ENCODE measurements around the gene VGLL1.

VGLL1 gene

GRCh38 chrX:136531951-136532350, at the start of gene VGLL1:
VGLL1 (plus strand) TSS chrX:136532215; CDS start chrX:136536021, 3,806 bp downstream.
- DNase-seq = no peak

- DNase-seq = no peak
Measured at GRCh38 chrX:136487647-136488046, 44.4 kb upstream of the VGLL1 start, which contains the start of gene BRS3. BRS3 (plus strand) TSS chrX:136487947; CDS start chrX:136488115, 168 bp downstream.

GRCh38 chrX:136488706-136489105, 43.3 kb upstream of the VGLL1 start:
- no peak for DNase-seq

GRCh38 chrX:136491832-136492231, 40.2 kb upstream of the VGLL1 start:
- DNase-seq = no peak

- DNase-seq = no peak
Measured at GRCh38 chrX:136493011-136493410, 39.0 kb upstream of the VGLL1 start.

- no peak for DNase-seq
Measured at GRCh38 chrX:136495043-136495442, 37.0 kb upstream of the VGLL1 start.

- no peak for DNase-seq
Measured at GRCh38 chrX:136496186-136496763, 35.7 kb upstream of the VGLL1 start.

- DNase-seq = peak; percentile 86
Measured at GRCh38 chrX:136496764-136497555, 35.1 kb upstream of the VGLL1 start.

- DNase-seq = no peak
Measured at GRCh38 chrX:136497556-136498052, 34.4 kb upstream of the VGLL1 start, which contains the start of gene HTATSF1. HTATSF1 (plus strand) TSS chrX:136497592; CDS start chrX:136497685, 93 bp downstream.

GRCh38 chrX:136519069-136519468, 12.9 kb upstream of the VGLL1 start:
- no peak for DNase-seq

GRCh38 chrX:136523770-136524169, 8.2 kb upstream of the VGLL1 start:
- DNase-seq = no peak

- no peak for DNase-seq
Measured at GRCh38 chrX:136525738-136526606, 6.0 kb upstream of the VGLL1 start.

GRCh38 chrX:136528645-136529315, 3.2 kb upstream of the VGLL1 start:
- no peak for DNase-seq

GRCh38 chrX:136529795-136530194, 2.2 kb upstream of the VGLL1 start:
- DNase-seq = no peak

GRCh38 chrX:136534131-136534530, 2.1 kb downstream of the VGLL1 start:
- no peak for DNase-seq

GRCh38 chrX:136538811-136539210, 6.8 kb downstream of the VGLL1 start:
- DNase-seq = no peak

GRCh38 chrX:136540226-136540625, 8.2 kb downstream of the VGLL1 start:
- DNase-seq = no peak

GRCh38 chrX:136541294-136541693, 9.3 kb downstream of the VGLL1 start:
- no peak for DNase-seq

- DNase-seq = no peak
Measured at GRCh38 chrX:136542281-136542680, 10.3 kb downstream of the VGLL1 start.

GRCh38 chrX:136546371-136546781, 14.4 kb downstream of the VGLL1 start:
- no peak for DNase-seq

GRCh38 chrX:136549226-136549625, 17.2 kb downstream of the VGLL1 start:
- DNase-seq = no peak

- DNase-seq = no peak
Measured at GRCh38 chrX:136551410-136551809, 19.4 kb downstream of the VGLL1 start.

GRCh38 chrX:136555694-136556093, 23.7 kb downstream of the VGLL1 start:
- DNase-seq = no peak

Measured in stimulated activated CD8-positive, alpha-beta memory T cell treated with anti-CD3 and anti-CD28 coated beads, Interleukin-4, amount 100 ng/mL, for 48 hours (primary cell).